GM12865 (cell line): ENCODE measurements around the gene SCP2D1.

Experiments used
- DNase-seq: peaks from one replicate; pipeline ENCODE4 v3.0.0; 2010; ENCODE audit warnings: low read depth
- H3K4me3 ChIP-seq: 2 replicates; pipeline ENCODE4 v1.5.1; 2011; ENCODE audit warnings: mild to moderate bottlenecking, low read depth, low read length, control low read depth
- TF ChIP-seq, protein P1 (sequence below): IDR thresholded peaks from 2 replicates; pipeline ENCODE4 v1.5.1; 2011; ENCODE audit warnings: low read length, control low read depth, low read depth, inconsistent platforms; ENCODE audit not compliant: insufficient read depth; ENCODE audit errors: missing control alignments

SCP2D1 gene

DNA sequence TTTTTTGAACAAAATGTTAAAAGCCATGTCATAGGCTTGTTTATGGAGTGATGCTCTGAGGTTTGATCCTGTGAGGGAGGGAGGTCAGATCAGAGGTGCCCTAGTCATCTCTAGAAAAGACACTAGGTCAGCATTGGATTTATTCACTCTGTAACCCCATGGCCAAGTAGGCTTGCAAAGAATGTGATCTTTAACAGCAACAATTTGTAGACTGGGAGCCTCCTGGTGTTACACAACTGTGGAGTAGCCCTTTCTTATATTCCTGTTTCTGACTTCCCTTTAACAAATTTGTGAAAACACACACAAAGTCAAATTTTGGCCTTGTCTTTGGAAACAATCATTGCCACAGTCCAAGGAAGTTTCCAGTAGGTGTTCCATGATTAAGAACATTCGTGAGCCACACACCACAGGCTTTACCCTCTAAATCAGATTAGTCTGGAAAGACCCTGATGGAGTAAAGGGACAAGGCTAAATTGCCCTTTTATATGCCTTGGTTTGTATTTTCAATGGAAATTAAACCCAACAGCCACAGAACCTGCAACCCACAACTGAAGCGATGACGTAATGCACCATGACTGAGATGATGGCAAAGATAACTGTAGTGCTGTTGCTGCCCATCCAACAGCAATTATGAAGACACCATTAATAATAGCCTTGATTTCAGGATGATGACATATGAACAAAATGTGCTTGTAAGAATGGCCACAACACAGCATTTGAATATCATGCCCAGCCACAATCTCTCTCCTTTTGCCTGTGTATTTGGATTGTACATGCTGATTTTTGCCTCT is 22.1 kb downstream of the SCP2D1 start:
- no peak overlapping the region for H3K4me3 ChIP-seq
- DNase-seq = no peak
- TF ChIP-seq, protein P1, sequence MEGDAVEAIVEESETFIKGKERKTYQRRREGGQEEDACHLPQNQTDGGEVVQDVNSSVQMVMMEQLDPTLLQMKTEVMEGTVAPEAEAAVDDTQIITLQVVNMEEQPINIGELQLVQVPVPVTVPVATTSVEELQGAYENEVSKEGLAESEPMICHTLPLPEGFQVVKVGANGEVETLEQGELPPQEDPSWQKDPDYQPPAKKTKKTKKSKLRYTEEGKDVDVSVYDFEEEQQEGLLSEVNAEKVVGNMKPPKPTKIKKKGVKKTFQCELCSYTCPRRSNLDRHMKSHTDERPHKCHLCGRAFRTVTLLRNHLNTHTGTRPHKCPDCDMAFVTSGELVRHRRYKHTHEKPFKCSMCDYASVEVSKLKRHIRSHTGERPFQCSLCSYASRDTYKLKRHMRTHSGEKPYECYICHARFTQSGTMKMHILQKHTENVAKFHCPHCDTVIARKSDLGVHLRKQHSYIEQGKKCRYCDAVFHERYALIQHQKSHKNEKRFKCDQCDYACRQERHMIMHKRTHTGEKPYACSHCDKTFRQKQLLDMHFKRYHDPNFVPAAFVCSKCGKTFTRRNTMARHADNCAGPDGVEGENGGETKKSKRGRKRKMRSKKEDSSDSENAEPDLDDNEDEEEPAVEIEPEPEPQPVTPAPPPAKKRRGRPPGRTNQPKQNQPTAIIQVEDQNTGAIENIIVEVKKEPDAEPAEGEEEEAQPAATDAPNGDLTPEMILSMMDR = no peak

DNA sequence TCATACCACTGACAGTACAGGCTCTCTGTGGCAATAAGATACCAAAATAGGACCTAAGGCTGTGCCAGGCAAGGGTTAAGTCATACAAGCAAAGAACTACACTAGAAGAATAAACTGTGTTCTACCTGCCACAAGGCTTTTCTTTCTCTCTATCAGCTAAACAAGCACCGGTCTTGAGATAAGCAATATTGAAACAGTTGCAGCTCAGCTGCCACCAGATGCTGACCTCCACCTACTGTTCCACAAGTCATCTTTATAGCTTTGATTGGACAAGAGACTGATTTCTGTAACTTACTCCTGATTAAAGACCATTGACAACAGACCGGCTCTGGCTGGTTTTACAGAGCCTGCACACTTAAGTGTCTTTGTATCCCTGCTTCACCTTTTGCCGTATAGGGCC is 24.1 kb downstream of the SCP2D1 start:
- no peak overlapping the region for H3K4me3 ChIP-seq
- TF ChIP-seq, protein P1 = no peak
- no peak for DNase-seq

DNA sequence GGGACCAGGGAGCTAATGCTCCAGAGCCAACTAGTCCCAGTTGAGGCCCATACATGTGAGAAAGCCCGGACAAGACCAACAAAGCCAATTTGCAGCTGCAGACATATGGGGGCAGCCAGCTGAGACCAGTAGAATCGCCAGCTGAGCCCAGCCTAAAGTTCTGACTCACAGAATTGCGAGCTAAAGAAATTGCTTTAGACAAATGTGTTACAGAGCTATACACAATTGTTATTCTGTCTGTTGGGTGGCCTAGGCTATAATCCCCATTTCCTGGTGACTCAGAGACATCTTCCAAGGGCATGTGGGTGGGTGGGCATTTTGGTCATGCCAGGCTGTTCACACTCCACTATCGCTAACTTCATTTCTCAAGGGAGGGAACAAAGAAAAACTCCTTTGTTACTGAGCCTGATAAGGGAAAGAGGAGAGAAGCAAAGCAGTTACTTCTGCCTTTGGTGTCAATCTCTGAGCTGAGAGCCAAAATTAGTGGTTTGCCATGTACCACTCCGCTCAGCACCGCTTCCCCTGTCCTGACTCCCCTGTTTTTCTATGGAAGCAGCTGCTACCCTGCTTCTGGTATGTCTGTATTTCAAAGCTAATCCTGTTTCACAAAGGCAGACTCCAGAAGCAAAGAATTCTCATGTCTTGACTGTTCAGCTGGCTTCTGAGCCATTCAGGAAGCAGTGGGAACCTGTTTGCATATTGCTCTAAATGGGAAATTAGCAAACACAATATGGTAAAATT is 26.1 kb downstream of the SCP2D1 start:
- H3K4me3 ChIP-seq = no peak overlapping the region
- TF ChIP-seq, protein P1 = no peak
- DNase-seq = no peak

DNA sequence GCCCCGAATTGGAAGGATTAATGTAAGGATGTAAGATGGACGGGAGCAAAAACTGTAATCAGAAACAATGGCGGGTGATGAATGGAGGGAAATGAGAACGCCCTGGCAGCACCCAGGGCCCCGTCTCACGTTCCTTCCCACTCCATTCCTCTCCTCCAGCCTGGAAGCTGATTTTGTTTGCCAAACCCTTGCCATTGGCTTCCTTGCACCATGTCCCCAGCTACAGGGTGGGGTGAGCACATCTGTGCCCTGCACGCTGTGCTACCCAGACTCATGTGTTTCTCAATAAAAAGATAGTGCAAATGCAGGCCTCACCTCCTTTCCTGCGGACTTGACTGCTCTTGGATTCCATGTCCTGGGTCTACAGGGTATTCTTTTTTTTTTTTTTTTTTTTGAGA is 26.7 kb downstream of the SCP2D1 start:
- TF ChIP-seq, protein P1 = no peak
- DNase-seq = no peak
- H3K4me3 ChIP-seq = no peak overlapping the region

DNA sequence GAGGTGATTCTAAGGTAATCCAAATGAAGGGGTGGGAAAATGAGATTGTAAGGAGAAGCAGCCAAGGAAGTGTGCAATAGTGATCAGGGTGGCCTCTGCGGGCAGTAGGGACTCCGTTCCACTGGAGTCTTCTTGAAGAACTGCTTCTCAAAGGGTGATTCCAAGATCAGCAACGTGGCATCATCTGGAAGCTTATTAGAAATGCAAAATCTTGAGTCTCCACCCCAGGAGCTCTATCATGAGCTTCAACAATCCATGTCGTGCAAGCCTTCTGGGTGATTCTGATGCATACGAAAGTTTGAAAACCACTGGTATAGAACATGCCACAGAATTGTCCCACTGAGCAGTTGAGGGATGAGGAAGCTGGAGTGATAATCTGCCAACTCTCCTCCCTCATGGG is 31.4 kb downstream of the SCP2D1 start:
- no peak overlapping the region for H3K4me3 ChIP-seq
- DNase-seq = no peak
- TF ChIP-seq, protein P1 = no peak

DNA sequence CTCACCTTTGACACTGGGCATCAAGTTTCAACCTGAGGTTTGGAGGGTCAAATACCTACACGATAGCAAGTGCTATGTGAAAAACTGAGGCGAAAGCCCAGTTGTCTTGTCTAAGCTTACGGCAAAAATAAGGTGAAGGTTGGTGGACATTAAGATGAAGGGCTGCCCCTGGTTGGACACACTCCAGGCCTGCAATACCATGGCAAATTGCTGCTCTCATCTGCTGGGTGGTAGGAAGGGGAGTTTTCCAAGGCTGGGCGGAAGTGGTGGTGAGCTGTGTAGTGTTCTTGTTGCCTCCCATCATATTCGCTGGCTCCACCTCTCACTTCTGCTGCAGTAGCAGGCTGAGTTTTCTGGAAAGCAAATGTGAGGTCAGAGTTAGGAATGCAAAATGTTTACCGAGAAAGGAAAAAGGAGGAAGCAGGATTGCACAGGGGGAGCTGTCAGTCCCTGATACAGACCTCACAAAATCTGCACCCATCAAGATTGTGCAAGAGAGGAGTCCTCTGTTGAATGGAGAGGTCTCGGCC is 33.7 kb downstream of the SCP2D1 start:
- TF ChIP-seq, protein P1 = no peak
- DNase-seq = no peak
- no peak overlapping the region for H3K4me3 ChIP-seq
